Right renal cortex interstitium (tissue), 3 donors: Measurements from ENCODE around the gene TIMP2. TPM values are rescaled to one million over a fixed set of nuclear protein-coding genes. Genes with fewer than 3 reads are reported as not detected.
"Not testable (repeated sequence)": the region's sequence is repeated elsewhere in the genome, so short reads cannot be mapped to it uniquely, and the experiment has no call there.

ENCODE experiments used
- DNase-seq, 3 donors: peaks; one replicate each; pipeline ENCODE4 v3.0.0-alpha.2; 2013; ENCODE audit warnings: low read depth in 3 of 3, low spot score in 2 of 3
- polyA plus RNA-seq, 3 donors: library from polyadenylated mRNA; unstranded; fragments of 120-200 nt; gene quantifications; one replicate each; pipeline ENCODE4 v1.2.1, GENCODE V29; 2013; ENCODE audit not compliant: insufficient read length in 3 of 3

TIMP2 gene
- polyA plus RNA-seq, 3 donors, result 143 to 162 (median 143) TPM

GRCh38 chr17:78957128-78957527, 31.9 kb upstream of the TIMP2 start:
- DNase-seq, result no peak

- no peak for DNase-seq
Observed at GRCh38 chr17:78956254-78956653, 31.1 kb upstream of the TIMP2 start.

- DNase-seq, result no peak
Observed at GRCh38 chr17:78954684-78955083, 29.5 kb upstream of the TIMP2 start.

GRCh38 chr17:78953356-78954350, 28.5 kb upstream of the TIMP2 start:
- DNase-seq, result no peak

- DNase-seq, result no peak
Observed at GRCh38 chr17:78952706-78953105, 27.5 kb upstream of the TIMP2 start.

GRCh38 chr17:78951967-78952551, 26.9 kb upstream of the TIMP2 start:
- DNase-seq, result no peak

GRCh38 chr17:78950870-78951269, 25.7 kb upstream of the TIMP2 start:
- no peak for DNase-seq

- no peak for DNase-seq
Observed at GRCh38 chr17:78947235-78948149, 22.3 kb upstream of the TIMP2 start.

- DNase-seq, result no peak
Observed at GRCh38 chr17:78946631-78947030, 21.4 kb upstream of the TIMP2 start.

GRCh38 chr17:78946131-78946530, 20.9 kb upstream of the TIMP2 start:
- no peak for DNase-seq

- not testable (repeated sequence) for DNase-seq
Observed at GRCh38 chr17:78945455-78945854, 20.3 kb upstream of the TIMP2 start.

GRCh38 chr17:78944956-78945355, 19.8 kb upstream of the TIMP2 start:
- DNase-seq, result no peak

- no peak for DNase-seq
Observed at GRCh38 chr17:78944026-78944425, 18.8 kb upstream of the TIMP2 start.

GRCh38 chr17:78940708-78941107, 15.5 kb upstream of the TIMP2 start:
- no peak for DNase-seq

GRCh38 chr17:78940258-78940657, 15.1 kb upstream of the TIMP2 start:
- DNase-seq, result no peak

GRCh38 chr17:78939615-78940014, 14.4 kb upstream of the TIMP2 start:
- no peak for DNase-seq

- DNase-seq, result no peak
Observed at GRCh38 chr17:78937561-78937960, 12.4 kb upstream of the TIMP2 start.

GRCh38 chr17:78935419-78936323, 10.5 kb upstream of the TIMP2 start:
- DNase-seq, result no peak

- DNase-seq, result no peak
Observed at GRCh38 chr17:78934681-78935418, 9.7 kb upstream of the TIMP2 start.
